Inflammatory macrophage (primary cell): ENCODE results near the gene DOCK2.

Source experiments
- DNase-seq, 2 donors: peaks; one replicate each; pipeline ENCODE4 v3.0.0-alpha.2; 2020 to 2022

Gene DOCK2

DNA sequence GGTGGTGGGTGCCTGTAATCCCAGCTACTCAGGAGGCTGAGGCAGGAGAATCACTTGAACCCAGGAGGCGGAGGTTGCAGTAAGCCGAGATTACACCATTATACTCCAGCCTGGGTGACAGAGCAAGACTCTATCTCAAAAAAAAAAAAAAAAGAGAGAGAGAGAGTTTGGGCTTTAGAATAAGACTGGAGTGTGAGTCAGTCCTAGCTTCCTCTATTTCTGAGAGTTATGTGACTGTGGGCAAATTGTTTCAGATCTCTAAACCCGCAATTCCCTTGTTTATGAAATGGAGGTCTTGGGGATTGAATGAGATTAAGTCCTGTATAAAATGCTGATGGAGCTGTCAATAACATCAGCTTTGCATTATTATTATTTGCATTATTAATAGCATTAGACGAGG, 316.1 kb downstream of the DOCK2 start:
- DNase-seq: peak; percentile 63 to 79

GRCh38 chr5:169954786-169955185, 317.7 kb downstream of the DOCK2 start:
- no peak for DNase-seq

DNA sequence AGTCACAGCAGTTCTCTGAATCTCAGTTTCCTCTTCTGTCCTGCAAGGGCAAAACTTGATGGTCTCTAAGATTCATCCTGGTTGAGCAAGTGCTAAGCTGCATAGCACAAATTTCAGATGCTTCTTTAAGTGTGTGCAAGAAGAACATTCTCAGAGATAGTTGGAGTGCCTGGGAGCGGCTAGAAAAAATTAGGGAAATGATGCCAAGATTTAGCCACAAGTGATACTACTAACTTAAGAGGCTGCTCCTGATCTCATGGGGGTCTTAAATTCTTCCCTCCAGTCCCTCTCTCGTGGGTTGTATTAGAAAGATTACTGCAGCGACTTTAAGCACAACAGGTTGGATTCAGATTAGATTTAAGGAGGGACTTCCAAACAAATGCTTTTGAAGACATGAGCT, 319.1 kb downstream of the DOCK2 start:
- no peak for DNase-seq

GRCh38 chr5:169956756-169957155, 319.7 kb downstream of the DOCK2 start:
- no peak for DNase-seq

DNA sequence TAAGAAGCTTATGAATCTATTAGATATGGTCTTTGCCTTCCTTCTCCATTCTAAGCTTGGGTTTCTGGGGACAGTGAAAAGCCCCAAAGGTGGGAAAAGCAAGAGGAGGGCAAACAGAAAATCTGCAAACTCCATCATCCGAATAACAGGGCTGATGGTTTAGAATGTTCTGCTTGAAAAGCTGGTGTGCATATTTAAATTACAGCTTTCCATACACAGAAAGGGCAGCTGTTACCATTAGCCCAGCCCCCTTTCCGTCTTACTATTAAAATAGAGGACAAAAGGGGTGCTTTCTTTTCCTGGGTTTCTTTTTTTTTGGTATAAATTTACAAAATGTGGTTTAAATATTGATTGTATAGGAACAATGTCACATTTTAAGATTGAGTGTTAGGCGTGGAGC, 321.2 kb downstream of the DOCK2 start:
- DNase-seq: no peak

- no peak for DNase-seq
Measured at GRCh38 chr5:169960659-169961058, 323.6 kb downstream of the DOCK2 start.

DNA sequence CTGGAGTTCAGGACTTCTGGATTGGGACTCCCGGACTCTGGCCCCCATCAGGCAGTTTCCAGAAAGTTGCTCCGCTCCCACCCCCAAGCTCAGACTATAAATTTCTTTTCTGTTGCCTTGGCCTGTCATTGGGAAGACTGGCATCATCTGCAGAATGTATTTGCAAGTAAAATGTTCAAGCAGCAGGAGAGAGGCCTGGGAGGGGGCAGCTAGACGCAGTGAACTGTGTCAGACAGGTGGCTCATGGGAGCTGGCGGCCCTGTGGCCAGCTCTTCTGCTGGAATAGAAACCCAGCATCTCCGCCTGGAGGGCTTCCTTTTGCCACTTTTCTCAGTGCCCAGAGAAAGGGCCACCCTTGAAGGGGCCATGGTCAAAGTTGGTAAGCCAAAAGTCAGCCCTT, 327.2 kb downstream of the DOCK2 start:
- DNase-seq: no peak

GRCh38 chr5:169970339-169970738, 333.3 kb downstream of the DOCK2 start:
- peak in 1 of 2 donors; percentile 14 for DNase-seq

- peak; percentile 9 to 34 for DNase-seq
Measured at GRCh38 chr5:169970911-169971765, 334.1 kb downstream of the DOCK2 start.

DNA sequence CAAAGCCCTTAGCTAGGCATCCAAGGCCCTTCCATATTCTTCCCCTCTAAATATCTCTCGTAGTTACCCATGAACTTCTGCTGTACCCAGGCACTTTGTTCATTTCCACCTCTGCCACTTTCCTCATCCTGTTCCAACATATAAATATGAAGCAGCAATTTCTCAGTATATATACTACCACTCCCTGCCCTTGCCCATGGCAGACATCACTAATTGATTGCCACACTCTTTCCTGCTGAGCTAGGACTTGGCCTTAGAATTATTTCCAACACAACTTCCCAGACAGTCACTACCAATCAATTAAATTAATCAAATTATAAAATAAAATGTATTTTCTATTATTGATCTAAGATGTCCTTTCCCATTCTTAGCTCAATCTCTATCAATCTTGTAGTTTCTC, 334.7 kb downstream of the DOCK2 start:
- no peak for DNase-seq

DNA sequence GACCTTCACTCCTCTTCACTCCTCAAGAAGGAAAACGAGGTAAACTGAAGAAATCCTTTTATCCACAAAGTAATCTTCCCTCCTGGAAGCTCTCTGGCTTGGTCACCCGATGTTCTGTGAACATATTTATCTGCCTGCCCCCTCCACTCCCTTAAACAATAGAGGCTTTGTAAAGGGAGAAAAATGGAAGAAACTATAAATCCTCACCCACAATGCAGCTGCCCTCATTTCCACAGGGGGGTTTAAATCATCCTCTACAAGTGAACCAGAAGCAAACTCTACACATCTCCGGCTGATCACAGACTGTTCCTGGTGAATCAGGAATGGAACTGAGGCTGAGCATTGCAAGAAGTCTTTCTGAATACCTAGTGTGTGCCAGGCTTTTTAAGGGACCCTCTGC, 336.0 kb downstream of the DOCK2 start:
- no peak for DNase-seq

GRCh38 chr5:169974121-169974770, 337.2 kb downstream of the DOCK2 start:
- DNase-seq: no peak

- DNase-seq: no peak
Measured at GRCh38 chr5:169978714-169979113, 341.6 kb downstream of the DOCK2 start.

DNA sequence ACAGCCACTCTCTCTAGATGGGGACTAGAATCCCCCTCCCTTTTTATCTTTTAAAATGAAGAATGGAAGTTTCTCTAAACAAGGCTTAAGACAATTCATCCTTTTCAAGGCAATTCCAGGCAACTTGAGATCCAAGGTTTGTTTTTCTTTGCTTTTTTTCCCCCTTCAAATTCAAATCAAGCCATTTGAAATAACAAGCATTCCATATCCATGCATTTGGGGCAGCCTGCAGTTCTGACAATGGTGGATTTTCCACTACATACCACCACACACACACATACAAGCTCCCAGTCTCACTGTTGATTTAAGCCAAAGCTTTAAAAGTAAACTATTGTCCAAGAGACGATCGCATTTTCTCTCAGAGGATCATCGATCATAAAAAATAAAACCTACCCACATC, 342.8 kb downstream of the DOCK2 start:
- no peak for DNase-seq

- peak; percentile 54 to 58 for DNase-seq
Measured at GRCh38 chr5:169980418-169981053, 343.5 kb downstream of the DOCK2 start, which contains the start of gene INSYN2B. Gene INSYN2B (minus strand): TSS chr5:169980495. CDS start chr5:169883898, 96,597 bp downstream.

DNA sequence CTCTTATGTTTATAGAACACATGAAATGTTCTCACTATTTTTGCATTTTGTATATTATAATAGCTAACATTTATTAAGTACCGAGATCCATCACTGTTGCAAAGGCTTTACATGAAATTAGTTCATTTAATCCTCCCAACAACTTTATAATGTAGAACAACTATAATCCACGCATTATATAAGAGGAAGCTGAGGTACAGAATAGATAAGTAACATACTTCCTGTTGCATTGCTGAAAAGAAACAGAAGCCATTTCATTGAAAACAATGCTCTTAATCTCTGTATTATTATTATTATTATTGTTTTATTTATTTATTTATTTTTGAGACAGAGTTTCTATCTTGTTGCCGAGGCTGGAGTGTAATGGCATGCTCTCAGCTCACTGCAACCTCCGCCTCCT, 351.1 kb downstream of the DOCK2 start:
- no peak for DNase-seq

DNA sequence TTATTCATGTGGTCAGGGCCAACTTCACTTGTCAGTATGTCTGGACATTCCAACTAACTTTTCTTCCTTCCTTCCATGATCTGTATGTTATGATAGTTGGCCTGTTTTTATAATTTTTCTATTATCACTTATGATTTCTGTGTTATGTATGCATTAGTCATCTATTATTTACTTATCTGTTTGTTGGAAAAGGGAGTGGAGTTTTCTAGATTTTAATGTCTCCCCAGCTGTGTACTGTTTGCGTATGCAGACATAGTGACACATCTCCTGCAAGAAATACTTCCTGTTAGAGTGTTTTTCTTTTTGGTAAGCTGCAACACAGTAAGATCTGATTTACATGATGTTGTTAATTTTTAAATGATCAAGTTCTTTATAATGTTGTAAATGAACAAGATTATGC, 351.9 kb downstream of the DOCK2 start:
- no peak for DNase-seq

- DNase-seq: no peak
Measured at GRCh38 chr5:169989365-169989764, 352.3 kb downstream of the DOCK2 start.

DNA sequence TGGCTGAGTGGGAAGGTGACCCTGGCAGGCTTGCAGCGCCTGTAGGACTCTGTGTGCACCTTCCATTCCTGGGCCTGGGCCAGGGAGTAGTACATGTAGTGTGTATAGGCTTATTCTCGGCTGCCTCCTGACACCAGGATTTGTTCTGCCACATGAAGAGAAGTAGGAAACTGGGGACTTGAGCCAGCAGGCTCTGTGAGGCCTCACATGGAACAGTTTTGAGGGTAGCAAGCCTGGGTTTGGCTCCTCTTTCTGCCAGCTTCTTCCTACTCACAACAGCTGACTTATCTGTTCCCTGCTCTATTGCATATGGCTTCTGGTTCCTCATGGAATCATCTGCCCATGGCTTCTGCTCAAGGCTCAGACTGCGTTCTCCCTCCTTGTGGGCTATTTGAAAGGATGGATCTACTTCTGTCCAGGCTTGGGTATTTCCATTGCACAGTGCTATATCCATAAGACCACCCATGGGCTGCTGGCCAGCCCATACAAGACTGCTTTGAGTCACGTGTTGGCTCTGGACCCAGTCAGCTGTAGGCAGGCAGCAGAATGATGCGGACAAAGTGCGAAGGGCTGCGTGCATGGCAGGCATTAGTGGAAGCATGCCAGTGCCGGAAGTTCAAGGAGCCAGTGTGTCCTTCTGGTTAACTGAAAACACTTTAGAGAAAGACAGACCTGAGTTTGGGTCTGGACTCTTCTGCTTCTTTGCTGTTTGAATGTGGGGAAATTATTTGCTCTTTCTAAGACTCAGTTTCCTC, 354.2 kb downstream of the DOCK2 start:
- no peak for DNase-seq

DNA sequence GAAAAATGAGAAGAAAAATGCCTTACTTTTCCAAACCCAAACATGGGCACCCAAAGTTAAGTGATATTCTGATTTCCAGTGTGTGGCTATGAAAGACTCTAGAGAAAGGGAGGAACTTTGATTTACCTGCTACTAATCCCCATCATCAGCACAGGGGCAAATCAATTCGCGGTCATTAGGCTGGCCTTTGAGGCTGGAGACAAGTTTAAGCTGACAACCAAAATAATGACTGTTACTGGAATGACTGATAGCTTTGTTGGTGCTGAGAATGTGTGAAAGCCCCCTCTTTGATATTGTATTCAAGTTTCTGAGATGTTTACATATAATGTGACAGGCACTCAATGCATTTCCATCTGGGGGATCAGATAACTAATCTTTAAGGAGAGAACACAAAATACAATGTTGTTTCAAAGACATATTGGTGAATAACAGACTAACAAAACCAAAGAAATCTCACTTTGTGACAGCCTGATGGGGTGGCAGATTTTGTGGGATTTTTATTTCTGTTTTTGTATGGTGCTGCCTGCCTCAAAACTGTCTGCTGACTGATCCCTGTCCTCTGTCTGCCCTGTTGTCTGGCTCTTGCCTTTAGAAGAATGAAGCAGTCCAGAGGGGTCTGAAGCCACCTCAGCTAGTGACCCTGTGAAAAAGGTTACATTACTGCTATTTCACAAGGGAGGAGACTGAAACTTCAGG, 355.9 kb downstream of the DOCK2 start:
- DNase-seq: no peak

DNA sequence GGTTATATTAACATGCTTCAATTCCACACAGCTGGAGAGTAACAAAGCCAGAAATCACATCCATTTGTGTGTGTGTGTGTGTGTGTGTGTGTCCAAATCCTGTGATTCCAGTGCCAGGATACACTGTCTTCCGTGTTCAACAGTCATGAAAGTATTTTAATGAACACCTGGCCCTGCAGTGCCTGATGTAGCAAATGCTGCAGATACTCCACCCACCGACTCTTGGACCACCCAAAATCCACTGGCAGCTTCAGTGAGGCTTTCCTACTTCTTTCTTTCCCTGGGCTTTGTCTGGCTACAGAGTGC, 356.4 kb downstream of the DOCK2 start:
- no peak for DNase-seq

GRCh38 chr5:169997798-169998197, 360.7 kb downstream of the DOCK2 start:
- peak; percentile 25 to 69 for DNase-seq
